Fibroblast of gingiva (primary cell): ENCODE data around the gene RPLP2.

Experiments
- DNase-seq: peaks from one replicate; pipeline ENCODE4 v3.0.0-alpha.2; 2011; ENCODE audit warnings: low read depth

RPLP2 gene

DNA sequence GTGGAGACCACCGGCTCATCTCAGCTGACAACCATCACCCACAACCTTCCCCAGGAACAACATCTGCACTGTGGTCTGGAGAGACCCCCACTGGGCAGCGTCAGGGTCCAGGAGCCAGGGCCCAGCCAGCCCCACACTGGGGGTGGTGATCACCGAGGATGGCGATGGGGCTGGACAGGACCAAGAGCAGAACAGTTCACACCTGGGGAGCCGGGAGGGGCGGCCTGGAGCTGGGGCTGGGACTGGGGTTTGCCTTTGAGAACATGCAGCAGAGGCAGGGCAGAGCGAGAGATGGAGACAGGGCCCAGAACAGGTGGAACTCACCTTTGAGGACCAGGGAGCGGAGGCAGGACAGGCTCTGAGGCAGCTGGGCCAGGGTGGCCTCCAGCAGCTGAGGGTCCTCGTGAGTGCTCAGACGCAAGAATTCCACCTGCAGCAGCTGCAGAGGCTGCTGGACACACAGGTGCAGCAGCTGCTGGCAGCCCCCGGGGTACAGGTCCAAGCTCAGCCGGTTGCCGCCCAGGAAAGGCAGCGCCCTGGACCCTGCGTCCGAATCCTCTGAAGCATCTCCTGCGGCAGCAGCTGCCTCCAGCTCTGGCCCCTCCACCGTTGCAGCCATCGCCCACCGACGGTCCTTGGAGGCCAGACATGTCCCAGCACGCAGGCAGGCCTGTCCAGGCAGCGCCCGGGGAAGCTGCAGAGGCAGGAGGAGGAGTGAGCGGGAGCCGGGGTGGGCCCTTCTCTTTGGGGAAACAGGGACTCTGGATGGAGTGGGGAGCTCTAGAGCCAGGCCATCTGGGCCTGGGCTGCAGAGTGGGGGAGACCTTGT lies 5.8 kb upstream of the RPLP2 start:
- no peak for DNase-seq

DNA sequence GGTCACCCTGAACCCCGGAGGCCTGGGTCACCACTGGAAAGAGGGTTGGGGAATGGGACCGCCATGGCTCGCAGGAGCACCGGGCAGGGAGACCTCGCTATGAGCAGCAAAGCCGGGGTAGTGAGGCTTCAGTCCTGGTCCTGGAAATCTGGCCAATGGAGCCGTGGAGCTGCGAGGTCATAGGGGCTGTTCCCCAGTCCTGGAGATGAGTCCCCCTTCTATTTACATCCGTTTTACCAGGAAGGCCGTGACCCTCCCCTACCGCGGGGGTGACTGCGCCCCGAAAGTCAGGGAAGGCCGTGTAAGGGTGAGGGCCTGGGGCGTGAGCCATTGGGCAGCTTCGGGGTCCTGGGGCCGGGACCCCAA lies 5.2 kb upstream of the RPLP2 start:
- no peak for DNase-seq

DNA sequence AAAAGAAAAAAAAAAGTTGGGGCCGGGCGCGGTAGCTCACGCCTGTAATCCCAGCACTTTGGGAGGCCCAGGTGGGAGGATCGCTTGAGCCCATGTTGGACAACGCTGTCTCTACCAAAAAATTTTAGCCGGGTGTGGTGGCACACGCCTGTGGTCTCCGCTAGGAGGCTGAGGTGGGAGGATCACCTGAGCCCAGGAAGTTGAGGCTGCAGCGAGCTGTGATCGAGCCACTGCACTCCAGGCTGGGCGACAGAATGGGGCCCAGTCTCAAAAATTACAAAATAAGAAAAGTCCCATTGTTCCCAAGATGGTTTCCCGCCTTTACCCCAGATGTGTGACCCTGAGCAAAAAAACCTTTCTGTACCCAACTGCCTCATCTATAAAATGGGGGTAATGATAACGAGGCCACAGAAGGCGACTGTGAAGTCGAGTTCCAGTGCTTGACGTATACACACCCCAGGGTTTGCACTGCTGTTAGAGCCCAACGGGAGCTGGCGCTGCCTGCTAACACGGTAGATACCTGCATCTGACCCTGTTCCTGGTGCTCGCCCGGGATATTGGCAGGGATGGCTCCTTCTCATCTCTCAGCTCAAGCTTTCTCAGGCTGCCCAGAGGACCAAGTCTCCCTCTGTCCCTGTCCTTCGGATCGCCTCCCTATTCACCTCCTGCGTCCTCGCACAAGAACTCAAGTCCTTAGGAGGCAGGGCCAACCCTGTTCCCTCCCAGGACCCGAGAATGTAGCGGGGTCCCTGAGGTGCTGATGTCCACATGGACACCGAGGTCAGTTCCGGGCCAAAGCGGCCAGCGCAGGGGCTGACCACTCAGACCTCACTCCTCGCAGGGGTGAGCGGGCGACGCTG lies 1.1 kb upstream of the RPLP2 start:
- peak; percentile 86 for DNase-seq

DNA sequence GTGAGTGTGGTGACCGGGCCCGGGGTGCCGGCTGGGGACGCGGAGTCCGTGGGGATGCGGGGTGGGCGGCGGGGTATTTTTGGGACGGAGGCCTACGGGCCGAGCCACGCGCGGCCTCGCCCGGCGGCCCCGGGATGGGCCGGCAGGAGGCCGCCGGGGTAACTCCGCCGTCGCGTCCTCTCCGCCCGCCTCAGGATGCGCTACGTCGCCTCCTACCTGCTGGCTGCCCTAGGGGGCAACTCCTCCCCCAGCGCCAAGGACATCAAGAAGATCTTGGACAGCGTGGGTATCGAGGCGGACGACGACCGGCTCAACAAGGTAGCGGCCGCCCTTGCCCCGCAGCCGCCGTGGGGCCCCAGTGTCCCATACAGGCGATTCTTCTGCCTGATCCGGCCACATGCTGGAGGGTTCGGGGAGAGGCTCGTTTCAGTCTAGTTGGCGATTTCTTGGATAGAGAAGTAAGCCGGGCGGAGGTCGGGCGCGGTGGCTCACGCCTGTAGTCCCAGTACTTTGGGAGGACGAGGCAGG lies 337 bp downstream of the RPLP2 start:
- DNase-seq, result no peak

DNA sequence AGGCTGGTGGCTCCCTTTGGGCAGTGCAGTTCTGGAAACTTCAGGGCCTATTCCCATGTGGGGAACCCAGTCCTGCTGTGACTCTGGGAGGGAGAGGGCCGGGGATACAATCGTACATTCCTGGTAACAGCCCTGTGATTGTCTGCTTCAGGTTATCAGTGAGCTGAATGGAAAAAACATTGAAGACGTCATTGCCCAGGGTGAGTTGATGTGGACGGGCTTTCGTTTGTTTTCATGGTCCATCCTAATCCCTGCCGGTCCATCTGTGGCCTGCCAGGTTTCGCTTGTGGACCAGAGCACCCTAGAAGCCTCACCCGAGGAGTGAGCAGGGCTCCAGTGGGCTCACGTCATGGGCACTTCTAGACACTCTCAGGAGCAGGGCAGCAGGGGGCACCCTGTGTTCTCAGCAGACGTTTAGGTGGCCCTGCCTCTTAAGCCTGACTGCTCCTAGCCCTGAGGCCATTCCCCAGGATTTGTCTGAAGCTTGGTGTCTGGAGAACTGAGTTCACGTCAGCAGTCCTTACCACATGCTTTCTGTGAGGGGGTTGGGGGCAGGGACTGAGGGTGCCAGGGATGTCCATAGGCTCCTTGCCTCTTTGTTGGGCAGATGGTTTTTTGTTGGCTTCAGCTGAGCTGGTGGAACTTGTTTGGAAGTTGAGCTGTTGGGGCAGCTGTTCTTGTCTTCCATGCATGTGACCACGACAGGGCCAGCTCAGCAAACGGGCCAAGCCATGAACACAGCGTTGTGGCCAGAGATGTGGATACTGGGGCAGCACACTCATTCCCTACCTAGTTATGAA lies 1.9 kb downstream of the RPLP2 start:
- peak; percentile 29 for DNase-seq

DNA sequence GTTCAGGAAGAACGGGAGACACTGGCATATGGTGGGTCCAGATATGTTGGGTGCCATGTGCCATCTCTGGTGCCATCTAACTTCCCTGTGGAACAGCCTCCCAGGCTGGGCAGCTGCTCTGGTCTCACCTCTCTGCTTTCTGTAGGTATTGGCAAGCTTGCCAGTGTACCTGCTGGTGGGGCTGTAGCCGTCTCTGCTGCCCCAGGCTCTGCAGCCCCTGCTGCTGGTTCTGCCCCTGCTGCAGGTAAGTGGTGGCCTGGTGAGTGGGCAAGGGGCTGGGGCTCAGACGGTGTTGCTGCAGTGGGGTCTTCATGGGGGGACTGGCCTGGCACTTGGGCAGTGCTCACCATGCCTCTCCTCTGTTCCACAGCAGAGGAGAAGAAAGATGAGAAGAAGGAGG lies 2.6 kb downstream of the RPLP2 start:
- no peak for DNase-seq

DNA sequence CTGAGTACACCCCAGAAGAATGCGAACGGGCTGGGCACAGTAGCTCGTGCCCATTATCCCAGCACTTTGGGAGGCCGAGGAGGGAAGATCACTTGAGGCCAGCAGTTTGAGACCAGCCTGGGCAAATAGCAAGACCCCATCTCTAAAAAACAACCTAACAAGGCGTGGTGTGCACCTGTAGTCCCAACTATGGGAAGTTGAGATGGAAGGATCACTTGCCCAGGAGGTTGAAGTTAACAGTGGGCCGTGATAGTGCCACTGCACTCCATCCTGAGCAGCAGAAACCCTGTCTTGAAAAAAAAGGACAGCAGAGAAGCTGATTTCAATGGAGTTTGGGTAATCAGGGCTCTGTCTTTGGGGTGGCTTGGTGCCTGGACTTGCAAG lies 3.3 kb downstream of the RPLP2 start:
- DNase-seq, result no peak

DNA sequence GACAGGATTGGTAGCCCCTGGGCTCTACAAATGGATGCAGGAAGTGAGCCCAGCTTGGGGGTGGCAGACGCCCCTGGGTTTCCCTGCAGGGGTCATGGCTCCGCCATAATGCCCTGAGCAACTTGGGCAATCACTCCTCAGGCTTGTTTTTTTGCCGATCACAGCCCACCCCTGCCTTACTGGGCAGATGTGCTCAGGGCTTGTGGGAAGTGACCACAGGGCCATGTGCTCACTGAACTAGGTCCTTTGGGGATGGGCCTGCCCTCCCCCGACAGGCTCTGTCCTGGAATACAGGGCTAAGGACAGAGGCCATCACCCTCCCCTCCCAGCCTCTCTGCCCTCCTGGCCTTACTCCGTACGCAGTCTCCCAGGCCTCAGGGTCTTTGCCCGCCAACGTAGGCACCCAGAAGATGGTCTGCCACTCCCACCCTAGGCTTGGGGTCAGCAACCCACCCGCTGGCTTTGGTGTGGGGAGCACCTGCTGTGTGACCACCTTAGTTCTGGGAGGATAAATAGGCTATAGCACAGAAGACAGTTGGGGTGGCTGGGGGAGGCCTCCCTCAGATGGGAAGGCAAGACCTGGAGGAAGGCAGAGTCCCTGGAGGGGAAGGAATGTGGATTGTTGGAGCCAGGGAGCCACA lies 3.8 kb downstream of the RPLP2 start:
- DNase-seq, result no peak

DNA sequence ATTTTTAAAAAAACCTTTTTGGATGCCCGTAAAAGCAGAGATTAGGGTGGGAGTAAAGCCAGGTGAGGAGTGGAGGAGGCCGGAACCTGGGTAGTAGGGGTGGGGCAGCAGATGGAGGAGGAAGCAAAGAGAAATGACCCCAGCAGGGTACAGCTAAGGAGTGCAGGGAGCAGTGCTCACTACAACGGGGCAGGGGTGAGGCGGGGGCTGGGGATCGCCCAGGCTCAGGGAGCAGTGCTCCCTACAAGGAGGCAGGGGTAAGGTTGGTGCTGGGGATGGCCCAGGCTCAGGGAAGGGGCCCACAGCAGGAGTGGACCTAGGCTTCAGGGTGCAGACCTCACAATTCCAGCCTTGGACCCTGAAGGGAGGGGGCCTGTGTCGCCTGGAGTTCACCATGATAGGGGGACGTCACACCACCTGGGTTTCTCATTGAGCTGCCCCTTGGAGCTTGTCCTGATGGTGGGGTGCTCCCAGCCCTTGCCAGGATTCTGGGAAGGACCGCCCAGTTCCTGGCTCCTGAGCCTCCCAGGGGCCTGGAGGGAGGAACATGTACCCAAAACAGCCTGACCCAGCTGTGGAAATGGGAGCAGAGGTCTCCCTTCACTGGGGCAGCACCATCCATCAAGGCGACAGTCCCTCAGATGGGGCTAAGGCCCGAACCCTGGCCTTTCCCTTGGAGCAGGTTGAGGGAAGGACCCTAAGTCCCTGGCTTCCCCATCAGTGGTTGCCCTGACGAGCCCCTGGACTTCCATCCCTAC lies 6.1 kb downstream of the RPLP2 start:
- no peak for DNase-seq

DNA sequence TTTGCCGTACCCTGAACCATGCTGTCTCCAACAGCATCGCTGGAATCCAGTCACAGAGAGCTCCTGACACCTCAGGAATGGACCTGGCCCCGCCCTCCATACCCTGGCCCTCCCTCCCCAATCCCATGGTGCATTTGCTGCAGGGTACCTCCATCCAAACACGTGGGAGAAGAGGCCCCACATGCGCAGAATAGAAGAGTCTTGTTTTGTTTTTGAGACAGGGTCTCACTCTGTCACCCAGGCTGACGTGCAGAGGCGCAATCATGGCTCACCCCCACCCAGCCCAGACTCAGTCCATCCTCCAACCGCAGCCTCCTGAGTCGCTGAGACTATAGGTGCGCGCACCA lies 6.6 kb downstream of the RPLP2 start:
- DNase-seq, result no peak

DNA sequence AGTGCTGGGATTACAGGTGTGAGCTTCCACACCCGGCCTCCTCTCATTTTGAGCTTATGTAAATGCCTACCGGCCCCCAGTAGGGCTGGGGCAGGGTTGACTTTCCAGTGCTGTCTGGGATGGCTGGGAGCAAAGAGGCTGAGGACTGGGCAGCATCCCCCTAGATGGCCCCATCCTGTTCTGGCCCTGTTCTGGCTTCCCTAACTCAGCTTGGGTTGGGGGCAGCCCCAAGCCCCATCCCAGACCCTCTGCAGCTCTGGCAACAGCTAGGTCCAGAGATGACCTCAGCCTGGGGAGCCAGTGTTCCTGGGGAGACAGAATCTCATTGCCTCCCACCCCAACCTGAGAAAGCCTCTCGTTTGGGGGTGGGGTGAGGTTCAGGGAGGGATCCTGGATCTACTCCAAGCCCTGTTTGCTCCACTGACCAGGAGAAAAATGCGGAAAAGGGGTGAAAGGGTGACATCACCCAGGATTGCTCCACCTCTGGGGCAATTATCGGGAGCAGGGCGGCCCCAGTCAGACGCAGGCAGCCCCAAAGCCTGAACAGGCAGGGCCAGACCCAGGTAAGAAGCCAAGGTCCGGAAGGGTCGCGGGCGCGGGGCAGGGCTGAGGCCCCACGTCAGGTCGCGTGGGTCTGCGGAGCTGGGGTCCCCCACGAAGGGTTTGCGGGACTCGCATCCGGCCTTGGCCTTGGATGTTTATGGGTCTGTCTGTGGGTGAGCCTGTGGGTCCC lies 8.8 kb downstream of the RPLP2 start, which contains the start of gene PNPLA2:
Gene PNPLA2, plus strand, starts transcription at position 519 of the 733 bp plus-strand sequence. CDS start 805 bp downstream, outside the sequence.
- DNase-seq, result peak; percentile 81

DNA sequence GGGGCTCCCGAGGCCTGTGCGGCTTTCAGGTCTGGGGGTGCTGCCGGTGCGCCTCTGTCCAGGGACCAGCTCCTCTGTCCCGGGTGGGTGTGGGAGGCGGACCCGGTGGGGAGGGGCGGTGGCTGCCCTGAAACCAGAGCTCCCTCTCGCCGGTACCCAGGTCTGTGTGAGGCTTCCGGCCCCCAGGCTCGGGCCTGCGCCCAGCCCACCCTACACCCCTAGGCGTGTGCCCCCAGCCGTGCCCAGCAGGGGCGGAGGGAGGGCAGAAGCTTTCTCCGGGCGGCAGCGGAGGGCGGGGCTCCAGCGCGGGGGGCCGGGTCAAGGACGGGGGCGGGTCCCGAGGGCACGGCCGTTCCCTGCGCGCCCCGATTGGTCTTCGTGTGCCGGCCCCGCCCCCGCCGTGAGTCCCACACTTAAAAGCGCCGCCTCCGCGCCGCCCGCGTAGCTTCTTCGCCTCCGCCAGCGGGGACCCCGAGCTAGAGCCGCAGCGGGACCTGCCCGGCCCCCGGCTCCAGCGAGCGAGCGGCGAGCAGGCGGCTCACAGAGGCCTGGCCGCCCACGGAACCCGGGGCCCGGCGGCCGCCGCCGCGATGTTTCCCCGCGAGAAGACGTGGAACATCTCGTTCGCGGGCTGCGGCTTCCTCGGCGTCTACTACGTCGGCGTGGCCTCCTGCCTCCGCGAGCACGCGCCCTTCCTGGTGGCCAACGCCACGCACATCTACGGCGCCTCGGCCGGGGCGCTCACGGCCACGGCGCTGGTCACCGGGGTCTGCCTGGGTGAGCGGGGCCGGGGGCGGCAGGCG lies 9.6 kb downstream of the RPLP2 start:
- peak; percentile 89 for DNase-seq

DNA sequence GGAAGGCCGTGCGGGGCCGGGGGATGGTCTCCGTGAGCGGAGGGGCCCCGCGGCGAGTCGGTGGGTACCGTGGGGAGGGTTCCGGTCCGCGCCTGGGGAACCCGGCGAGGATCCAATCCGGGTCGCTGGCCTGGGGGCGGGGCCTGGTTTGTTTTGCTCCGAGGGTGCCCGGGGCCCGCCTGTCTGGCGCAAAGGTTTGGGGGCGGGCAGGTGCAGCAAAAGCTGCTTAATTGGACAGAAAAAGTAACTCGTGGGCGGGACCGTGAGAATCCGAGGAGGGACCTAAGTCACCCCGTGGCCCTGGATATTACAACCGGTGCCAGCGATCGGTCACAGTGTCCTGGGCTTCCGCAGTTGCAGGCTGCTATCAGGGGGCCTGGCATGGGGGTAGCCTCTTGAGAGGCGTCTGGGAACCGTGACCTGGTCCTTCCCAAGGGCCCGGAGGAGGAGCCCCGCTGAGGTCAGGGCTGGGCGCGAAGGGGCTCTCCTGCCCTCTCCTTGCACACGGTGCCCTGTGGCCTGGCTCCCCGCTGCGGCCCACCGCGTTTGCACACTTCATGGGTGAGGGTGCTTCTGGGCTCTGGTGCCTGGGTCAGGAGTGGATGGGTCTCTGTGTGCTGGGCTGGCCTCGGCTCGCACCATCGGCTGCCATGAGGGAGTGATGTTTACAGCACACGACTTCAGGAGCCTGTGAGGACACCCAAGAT lies 10.3 kb downstream of the RPLP2 start:
- peak; percentile 69 for DNase-seq

DNA sequence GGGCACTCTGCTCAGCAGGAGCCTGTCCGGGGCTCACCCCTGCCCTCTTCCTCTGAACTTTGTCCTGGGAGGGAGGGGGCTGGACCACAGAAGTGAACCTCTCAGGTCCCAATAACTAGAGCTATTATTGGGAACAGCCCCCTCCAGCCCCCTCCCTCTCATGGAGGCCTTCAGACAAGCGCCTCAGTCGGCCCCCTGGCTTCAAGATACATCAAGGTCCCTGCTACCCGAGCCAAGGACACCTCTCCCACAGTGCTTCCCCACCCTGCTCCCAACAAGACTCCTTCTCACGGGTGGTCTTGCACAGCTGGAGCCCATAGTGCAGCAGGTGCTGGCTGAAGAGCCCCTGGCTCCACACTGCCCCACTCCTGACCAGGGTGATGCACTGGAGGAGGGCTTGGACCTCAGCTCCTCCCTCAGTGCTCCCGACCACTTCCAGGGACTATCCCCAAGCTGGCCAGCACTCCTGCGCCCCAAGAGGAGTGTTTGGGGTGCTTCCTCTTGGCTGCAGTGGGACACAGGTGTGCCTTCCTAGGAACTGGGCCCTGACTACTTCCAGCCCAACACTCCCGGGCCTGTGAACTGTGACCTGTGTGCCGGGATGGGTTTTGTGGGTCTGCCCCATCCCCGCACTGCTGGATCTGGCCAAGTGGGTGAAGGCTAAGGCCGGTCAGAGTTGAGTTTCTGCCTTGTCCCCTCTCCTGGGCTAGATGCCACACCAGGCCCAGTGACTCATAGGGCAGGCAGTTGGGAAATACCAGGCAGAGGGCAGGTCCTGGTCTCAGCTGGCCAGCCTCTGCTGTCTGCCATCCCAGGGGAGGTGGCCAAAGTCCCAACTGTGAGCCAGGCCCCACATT lies 11.1 kb downstream of the RPLP2 start:
- DNase-seq, result peak; percentile 89

DNA sequence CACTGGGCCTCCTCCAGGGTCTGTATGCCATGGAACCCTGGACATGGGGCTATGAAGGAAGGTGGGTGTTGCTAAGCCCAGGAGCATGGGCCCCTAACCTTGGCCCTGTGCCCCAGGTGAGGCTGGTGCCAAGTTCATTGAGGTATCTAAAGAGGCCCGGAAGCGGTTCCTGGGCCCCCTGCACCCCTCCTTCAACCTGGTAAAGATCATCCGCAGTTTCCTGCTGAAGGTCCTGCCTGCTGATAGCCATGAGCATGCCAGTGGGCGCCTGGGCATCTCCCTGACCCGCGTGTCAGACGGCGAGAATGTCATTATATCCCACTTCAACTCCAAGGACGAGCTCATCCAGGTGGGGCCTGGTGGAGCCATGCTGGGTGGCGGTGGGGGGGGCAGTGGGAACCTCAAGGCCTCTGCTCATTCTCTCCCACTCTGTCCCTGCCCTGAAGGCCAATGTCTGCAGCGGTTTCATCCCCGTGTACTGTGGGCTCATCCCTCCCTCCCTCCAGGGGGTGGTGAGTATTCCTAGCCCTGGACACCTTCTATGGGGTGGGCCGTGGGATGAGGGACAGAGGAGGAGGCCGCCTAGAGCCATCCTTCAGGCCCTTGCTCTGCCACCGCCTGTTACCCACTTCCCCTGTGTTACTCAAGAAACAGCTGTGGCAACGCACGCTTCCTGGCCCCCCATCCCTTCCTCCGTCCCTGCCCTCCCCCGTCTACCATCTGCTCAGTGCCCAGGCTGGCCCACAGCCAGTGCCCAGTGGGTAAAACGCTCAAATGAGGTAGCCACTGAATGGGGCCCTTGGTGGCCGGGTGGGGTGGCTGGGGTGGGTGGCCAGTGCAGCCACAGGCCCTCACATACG lies 12.0 kb downstream of the RPLP2 start:
- DNase-seq, result no peak

DNA sequence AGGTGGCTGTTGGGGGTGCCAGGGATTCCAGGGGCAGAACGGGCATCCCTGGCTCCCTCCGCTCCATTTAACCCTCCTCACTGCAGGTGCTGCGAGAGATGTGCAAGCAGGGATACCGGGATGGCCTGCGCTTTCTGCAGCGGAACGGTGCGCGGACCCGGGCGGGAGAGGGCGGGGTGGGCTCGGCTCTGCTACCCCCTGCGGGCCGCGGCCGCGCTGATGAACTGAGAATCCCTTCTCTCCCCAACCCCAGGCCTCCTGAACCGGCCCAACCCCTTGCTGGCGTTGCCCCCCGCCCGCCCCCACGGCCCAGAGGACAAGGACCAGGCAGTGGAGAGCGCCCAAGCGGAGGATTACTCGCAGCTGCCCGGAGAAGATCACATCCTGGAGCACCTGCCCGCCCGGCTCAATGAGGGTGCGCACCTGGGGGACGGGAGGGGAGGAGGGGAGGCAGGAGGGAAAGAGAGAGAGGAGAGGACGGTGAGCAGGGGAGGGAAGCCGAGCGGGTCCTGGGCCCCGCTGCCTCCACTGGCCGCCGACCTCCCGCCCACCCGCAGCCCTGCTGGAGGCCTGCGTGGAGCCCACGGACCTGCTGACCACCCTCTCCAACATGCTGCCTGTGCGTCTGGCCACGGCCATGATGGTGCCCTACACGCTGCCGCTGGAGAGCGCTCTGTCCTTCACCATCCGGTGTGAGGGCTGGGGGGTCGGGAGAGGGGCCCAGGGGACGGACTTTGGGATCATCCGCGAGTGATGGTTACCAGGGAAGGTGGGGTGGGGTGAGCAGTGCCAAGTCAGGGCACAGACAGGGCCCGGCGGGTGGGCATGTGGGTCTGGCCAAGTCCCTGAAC lies 13.9 kb downstream of the RPLP2 start:
- DNase-seq, result no peak
